Left lung (tissue), 10 donors: ENCODE results near the gene SLC7A11. TPM values are rescaled to one million over a fixed set of nuclear protein-coding genes. Genes with fewer than 3 reads are reported as not detected.

Source experiments
- ATAC-seq: fragments of 200-7000 bp; cut with Tn5 transposase; one replicate; pipeline ENCODE4 v1.9.1; 2020; ENCODE audit warnings: moderate library complexity
- DNase-seq, 4 donors: peaks; one replicate each; pipeline ENCODE4 v3.0.0-alpha.2; 2013 to 2020
- H3K27ac ChIP-seq, 2 donors: fragments of 200-600 bp; sonication (generic) in 1 of 2; one replicate each; pipeline versions ENCODE4 v1.5.0 to v1.8.0; 2020 to 2021
- H3K27me3 ChIP-seq, 2 donors: fragments of 200-600 bp; sonication (generic) in 1 of 2; one replicate each; pipeline versions ENCODE4 v1.5.0 to v1.8.0; 2020 to 2021
- H3K36me3 ChIP-seq, 2 donors: fragments of 200-600 bp; sonication (generic) in 1 of 2; one replicate each; pipeline versions ENCODE4 v1.5.0 to v1.8.0; 2020 to 2021
- H3K4me1 ChIP-seq, 2 donors: fragments of 200-600 bp; one replicate each; pipeline ENCODE4 v1.8.0; 2021
- H3K4me3 ChIP-seq, 2 donors: fragments of 200-600 bp; sonication (generic) in 1 of 2; one replicate each; pipeline versions ENCODE4 v1.5.0 to v1.8.0; 2020 to 2021; ENCODE audit warnings: mild to moderate bottlenecking in 1 of 2
- H3K9me3 ChIP-seq, 2 donors: fragments of 200-600 bp; sonication (generic) in 1 of 2; one replicate each; pipeline versions ENCODE4 v1.5.0 to v1.8.0; 2020 to 2021
- CTCF ChIP-seq, 2 donors: fragments of 200-600 bp; sonication (generic) in 1 of 2; IDR thresholded peaks; one replicate each; pipeline versions ENCODE4 v1.5.0 to v1.8.0; 2021; ENCODE audit warnings: antibody characterized with exemption in 2 of 2
- intact Hi-C, 2 donors: fragments of 100-400 bp; cut with DNase I; formaldehyde crosslinking; loops; one replicate each; pipeline versions ENCODE4 v1.11.2 to v1.14.2; 2022
- polyA plus RNA-seq, 6 donors: library from polyadenylated mRNA; unstranded; fragments of 120-200 nt; gene quantifications; one replicate each; pipeline ENCODE4 v1.2.1, GENCODE V29; 2013; ENCODE audit not compliant: insufficient read length in 6 of 6
- total RNA-seq, 2 donors: library from RNA; stranded (reverse); fragmentation: NEBNext Ultra II Directional; extraction: Animal tissue kit (Norgen Biotek cat#: 25700); gene quantifications; one replicate each; pipeline ENCODE4 v1.2.1, GENCODE V29; 2021
- donor health status: DM: no; HTN: yes; CAD: no.
- donor health status: DM: no; HTN: no; CAD: no.

The SLC7A11 gene
- total and polyA plus RNA-seq, 8 donors, result 0.61 to 13.2 (median 0.90) TPM

- no peak for TF ChIP-seq CTCF (IDR thresholded peaks at IDR 0.05)
- intact Hi-C loops, result no loop called here
Observed at GRCh38 chr4:138259271-138259670, 17.1 kb upstream of the SLC7A11 start.

GRCh38 chr4:138256608-138257007, 14.5 kb upstream of the SLC7A11 start:
- H3K36me3 ChIP-seq, result no peaks in the 10 kb centered on the region
- TF ChIP-seq CTCF (IDR thresholded peaks at IDR 0.05), result no peak
- no peak for ATAC-seq
- H3K27me3 ChIP-seq, result no peaks in the 10 kb centered on the region
- H3K4me1 ChIP-seq, result no peaks in the 10 kb centered on the region
- DNase-seq, result no peak
- H3K27ac ChIP-seq, result no peak overlapping the region
- H3K9me3 ChIP-seq, result peaks cover 0 to 6% of the 10 kb centered on the region in 2 donors
- no peak overlapping the region for H3K4me3 ChIP-seq
- intact Hi-C loops, result no loop called here

More at GRCh38 chr4:138259271-138259670, 17.1 kb upstream of the SLC7A11 start:
- Histone ChIP-seq H3K36me3 (no peaks in the 10 kb centered on the region), H3K27me3 (no peaks in the 10 kb centered on the region), H3K27ac (no peak overlapping the region), H3K4me1 (no peaks in the 10 kb centered on the region), H3K4me3 (no peak overlapping the region), H3K9me3 (peaks cover 0 to 6% of the 10 kb centered on the region in 2 donors)
- DNase-seq, result no peak
- no peak for ATAC-seq

- no peak for TF ChIP-seq CTCF (IDR thresholded peaks at IDR 0.05)
- Histone ChIP-seq H3K27ac (no peak overlapping the region), H3K36me3 (no peaks in the 10 kb centered on the region), H3K4me3 (no peak overlapping the region), H3K4me1 (no peaks in the 10 kb centered on the region), H3K9me3 (peaks cover 0 to 6% of the 10 kb centered on the region in 2 donors), H3K27me3 (no peaks in the 10 kb centered on the region)
- ATAC-seq (no peak), DNase-seq (no peak)
- intact Hi-C loops, result no loop called here
Observed at GRCh38 chr4:138255917-138256597, 13.9 kb upstream of the SLC7A11 start.

- H3K27ac ChIP-seq, result no peak overlapping the region
- H3K9me3 ChIP-seq, result peaks cover 0 to 6% of the 10 kb centered on the region in 2 donors
- H3K4me3 ChIP-seq, result no peak overlapping the region
- intact Hi-C loops, result no loop called here
- TF ChIP-seq CTCF (IDR thresholded peaks at IDR 0.05), result no peak
- no peaks in the 10 kb centered on the region for H3K27me3 ChIP-seq
- H3K36me3 ChIP-seq, result no peaks in the 10 kb centered on the region
- ATAC-seq, result no peak
- no peak for DNase-seq
- H3K4me1 ChIP-seq, result no peaks in the 10 kb centered on the region
Observed at GRCh38 chr4:138252551-138252950, 10.4 kb upstream of the SLC7A11 start.

- H3K36me3 ChIP-seq, result no peaks in the 10 kb centered on the region
- no peak for TF ChIP-seq CTCF (IDR thresholded peaks at IDR 0.05)
- H3K9me3 ChIP-seq, result peaks cover 0 to 6% of the 10 kb centered on the region in 2 donors
- DNase-seq (no peak), ATAC-seq (no peak)
- H3K4me3 ChIP-seq, result no peak overlapping the region
- intact Hi-C loops, result no loop called here
- no peaks in the 10 kb centered on the region for H3K27me3 ChIP-seq
- no peaks in the 10 kb centered on the region for H3K4me1 ChIP-seq
- no peak overlapping the region for H3K27ac ChIP-seq
Observed at GRCh38 chr4:138251938-138252337, 9.8 kb upstream of the SLC7A11 start.
